NCI-H446 treated with DMSO at 0.1 percent for 48 hours (cell line): Measurements from ENCODE around the gene TSPO.
"Not testable (repeated sequence)": the region's sequence is repeated elsewhere in the genome, so short reads cannot be mapped to it uniquely, and the experiment has no call there.

Experiments
- DNase-seq: peaks from one replicate; lab custom pipeline; 2025; lab: John Stamatoyannopoulos, UW

TSPO gene

DNA sequence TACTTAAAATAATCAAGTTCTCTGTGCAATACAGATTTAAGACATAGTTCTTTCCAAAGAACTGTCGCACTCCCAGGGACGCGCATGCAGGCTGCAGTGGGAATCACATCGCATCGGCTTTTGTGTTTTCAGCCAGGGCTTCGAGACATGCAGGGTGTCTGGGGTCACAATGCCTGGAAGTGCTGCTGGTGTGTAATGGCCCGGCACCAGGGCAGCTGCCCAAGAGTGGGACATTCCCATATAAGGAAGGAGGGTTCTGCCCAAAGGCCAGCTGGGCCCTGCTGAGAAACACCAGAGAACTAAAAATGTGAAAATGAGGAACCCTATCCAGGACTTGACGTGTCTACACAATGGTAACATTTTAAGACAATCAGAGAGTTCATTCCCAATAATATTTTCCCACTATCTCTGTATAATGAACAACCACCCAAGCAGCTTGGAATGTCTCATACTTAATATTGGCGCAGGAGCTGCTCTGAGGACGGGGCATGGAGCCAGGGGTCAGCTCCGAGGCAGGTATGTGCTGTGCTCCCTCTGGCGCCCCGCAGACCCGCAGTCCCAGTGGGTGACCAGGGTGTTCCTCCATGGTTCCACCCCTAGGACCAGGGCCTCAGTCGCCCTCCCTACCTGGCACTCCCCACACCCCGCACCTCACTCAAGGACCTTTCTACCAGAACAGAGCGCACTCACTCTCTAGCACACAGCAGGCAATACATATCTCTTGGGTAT lies 19.4 kb upstream of the TSPO start:
- no peak for DNase-seq

DNA sequence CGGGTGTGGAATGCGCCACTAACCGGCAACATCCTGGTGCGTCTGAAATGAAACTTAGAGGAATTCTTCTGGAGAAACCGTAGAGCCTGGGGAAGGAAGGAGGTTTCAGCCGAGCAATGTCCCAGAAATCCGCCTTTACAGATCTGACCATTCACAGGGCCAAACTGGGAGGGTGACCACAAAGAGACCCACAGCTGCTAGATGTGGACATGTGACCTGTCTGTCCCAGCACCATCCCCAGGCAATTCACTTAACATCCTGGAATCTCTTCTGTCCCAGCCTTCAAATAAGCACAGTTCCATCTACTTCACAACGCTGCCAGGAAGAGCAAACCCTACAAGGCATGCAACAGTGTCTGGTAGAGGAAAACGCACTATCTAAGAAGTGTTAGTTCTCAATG lies 18.0 kb upstream of the TSPO start:
- no peak for DNase-seq

DNA sequence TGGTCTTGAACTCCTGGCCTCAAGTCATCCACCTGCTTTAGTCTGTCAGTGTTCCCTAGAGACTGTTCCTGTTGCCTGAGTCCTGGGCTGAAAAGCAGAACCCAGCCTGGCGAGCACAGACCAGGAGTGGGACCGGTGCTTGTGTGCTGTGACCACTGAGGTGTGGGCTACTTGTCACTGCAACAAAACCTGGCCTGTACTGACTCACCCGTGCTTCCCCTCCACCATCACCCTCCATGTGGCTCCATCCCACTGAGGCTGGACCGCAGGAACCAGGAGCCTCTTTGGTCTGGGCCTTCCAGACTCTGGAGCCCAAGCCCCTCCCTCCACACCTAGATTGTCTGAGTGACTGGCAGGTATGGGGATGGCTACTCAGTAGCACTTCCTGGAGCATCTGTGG lies 16.8 kb upstream of the TSPO start:
- DNase-seq: no peak

DNA sequence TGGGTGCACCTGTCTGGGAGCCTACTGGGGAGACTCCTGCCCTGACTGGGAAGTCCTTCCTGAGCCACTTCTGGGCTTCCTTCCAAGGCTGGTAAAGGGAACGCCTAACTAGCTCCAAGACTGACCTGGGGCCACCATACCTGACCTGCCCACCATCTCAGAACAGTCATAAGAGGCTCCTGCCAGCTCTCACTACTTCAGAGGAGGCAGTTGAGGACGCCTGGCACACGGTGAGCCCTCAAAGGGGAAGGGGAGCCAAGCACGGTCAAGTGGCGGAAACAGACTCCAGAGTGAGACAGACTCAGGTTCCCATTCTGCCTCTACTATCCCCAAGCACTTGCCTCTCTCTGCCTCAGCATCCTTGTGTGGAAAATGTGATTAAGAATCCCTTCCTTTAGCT lies 15.8 kb upstream of the TSPO start:
- DNase-seq: no peak

DNA sequence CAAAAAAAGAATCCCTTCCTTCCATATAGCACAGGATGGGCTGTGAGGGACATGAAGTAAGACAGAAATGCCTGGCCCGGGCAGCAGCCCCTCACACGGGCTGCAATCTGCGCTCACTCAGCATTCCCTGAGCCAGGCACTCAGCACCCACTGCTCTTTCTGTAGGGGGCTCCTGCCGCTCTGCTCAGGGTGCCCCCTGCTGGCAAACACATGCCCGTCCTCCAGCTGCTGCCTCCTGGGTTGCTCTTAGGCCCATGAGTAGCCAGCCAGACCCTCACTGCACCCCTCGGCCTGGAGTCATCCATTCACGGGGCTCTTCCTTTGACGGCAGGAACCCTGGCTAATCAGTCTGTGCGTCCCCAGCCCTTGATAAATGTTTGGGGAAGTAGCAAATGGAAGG lies 15.1 kb upstream of the TSPO start:
- no peak for DNase-seq

DNA sequence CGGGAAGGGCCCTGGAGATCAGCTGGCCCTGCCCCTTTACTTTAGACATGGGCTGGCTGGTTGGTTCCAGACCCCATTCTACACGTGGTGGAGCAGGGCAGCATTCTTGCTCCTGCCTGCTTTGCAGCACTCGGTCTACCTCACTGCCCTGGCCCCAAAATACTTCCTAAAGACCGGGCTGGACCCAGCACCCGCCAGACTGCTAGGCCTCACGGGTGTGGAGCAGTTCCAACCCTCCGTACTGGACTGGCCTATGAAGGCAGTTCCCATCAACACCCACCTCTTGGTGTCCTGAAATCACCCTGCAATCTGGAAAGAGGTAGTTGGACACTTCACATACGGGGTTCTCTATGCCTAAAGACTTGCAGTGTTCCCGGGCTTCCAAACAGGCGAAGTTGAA lies 14.6 kb upstream of the TSPO start:
- no peak for DNase-seq

DNA sequence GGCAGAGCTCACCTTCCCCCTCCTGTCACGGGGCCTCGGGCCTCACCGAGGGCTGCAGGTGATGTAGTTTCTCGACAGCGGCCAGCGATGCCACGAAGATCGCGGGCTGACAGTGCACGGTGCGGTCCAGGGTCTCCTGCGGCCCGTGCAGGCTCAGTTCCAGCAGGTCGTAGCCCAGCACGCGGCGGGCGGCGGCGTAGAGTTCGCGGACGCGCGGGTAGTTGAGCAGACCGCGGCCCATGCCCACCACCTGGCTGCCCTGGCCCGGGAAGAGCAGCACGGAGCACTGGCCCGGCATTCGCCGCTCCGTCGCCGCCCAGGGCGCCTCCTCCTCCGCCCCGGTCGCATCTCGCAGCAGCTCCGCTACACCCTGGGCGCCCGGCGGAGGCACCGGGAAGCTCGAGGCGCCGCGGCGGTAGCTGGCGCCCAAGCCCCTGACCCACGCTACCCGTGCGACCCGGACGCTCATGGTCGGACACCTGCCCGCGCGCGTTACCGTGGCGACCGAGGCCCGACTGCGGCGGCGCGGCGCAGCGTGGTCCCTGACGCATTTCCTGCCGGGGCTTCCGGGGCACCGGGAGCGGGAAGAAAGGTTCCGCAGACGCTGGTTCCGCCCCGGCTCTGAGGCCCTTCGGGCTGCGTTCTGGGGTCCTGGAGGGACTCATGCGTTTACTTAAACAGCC lies 8.3 kb upstream of the TSPO start, which contains the start of gene MCAT:
MCAT (minus strand) TSS at position 519 of the 683 bp plus-strand sequence; CDS start at position 469, 50 bp downstream.
- peak; percentile 43 for DNase-seq

DNA sequence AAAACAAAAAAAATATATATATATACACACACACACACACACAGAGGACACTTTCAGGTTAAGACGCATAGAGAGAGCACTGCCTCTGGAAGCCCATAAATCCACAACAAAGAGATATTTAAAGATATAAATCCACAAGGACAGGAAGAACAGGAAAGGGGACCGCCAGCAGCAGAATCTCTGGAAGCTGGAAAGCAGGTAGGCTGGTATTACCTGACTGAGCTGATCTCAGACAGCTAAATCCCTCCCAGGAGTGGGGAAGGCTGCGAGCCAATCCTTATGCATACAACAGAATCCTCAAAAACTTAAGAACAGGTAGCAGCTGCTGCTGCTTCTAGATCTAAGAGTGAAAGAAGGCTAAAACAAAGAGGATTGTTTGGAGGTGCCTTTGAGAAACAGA lies 6.4 kb upstream of the TSPO start:
- DNase-seq: no peak

DNA sequence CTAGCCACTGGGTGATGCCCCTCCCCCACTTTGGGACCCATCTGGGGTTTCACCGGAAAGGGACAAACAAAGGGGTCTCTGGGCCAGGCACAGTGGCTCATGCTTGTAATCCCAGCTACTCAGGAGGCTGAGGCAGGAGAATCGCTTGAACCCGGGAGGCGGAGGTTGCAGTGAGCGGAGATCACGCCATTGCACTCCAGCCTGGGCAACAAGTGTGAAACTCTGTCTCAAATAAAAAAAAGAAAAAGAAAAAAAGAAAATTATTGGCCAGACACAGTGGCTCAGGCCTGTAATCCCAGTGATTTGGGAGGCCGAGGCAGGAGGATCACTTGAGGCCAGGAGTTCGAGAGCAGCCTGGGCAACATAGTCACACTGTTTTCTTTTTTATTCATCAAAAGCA lies 6.0 kb upstream of the TSPO start:
- not testable (repeated sequence) for DNase-seq

DNA sequence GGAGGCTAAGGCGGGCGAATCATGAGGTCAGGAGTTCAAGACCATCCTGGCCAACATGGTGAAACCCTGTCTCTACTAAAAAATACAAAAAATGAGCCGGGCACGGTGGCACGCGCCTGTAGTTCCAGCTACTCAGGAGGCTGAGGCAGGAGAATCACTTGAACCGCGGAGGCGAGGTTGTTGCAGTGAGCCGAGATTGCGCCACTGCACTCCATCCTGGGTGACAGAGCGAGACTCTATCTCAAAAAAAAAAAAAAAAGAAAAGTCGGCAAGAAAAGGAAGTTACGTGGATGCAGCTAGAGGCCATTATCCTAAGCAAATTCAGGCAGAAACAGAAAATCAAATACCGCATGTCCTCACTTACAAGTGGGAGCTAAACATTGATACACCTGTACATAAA lies 5.0 kb upstream of the TSPO start:
- not testable (repeated sequence) for DNase-seq

DNA sequence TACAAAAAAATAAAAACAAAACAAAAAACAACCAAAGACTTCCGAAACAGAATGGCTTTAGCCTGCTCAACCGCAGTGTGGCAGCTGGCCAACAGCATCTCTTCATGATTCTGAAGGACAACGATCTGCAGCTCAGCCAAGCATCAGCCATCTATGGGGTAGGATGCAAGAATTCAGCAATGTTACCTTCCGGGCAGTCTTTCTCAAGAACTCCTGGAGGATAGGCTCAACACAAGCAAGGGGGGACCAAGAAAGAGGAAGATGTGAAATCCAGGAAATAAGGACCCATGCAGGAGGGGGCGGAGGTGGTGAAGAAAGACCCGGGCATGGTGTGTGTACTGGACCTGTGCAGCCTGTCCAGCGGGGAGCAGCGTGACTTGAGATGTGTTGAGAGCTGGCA lies 3.5 kb upstream of the TSPO start:
- DNase-seq: no peak

DNA sequence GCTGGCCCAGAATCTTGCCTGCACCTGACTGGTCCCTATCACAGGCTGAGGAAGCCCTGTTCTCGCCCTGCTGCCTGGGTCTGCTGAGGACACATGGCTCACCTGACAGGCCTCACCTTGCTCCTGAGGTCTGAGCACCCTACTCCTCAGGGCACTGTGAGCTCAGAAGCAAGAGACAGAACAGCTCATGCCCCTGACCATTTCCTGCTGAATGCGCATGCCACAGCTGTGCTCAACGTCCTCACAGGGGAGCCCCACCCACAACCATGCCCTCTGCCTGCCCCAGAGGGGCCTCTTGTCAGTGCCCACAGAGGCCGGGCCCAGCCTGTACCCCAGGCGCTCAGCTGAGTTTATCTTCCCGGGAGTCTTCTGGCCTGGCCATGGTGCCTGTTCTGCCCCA lies 2.8 kb upstream of the TSPO start:
- no peak for DNase-seq

DNA sequence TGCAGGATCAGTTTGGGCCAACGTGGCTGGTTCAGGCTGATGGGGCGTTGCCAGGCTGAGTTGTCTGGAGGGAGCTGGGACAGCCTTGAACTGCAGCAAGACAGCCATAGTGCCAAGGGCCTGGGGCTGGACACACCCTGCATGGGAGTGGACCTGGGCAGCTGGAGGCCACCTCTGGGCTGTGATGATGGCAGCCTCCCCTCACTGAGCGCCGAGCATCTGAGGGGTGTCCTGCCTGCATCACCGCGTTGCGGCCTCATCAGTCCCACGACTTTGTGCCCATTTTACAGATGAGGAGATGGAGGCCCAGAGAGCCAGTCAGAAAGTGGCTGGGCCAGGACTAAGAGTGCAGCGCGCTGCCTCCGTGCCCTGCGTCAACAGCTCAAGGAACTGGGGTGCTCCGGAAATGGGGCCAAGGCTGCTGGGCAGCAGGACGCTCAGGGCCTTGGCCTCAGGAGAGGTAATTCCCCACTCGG lies 590 bp upstream of the TSPO start:
- DNase-seq: no peak

DNA sequence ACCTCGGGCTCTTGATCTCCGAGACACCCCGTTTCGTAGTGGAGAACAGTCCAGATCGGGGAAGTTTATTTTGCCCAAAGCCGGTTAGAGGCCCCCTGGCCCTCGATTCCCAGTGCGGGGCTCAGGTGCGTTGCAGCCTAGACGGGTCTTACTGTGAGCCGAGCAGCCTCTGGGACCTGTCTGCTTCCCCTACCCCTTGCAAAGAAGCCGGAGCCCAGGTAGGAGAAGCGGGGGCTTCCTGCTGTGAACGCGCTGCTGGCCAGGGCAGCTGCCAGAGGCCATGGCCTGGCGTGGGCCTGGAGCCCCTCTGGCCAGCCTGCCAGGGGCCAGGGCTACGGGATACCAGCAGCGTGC lies 621 bp downstream of the TSPO start:
- DNase-seq: no peak

DNA sequence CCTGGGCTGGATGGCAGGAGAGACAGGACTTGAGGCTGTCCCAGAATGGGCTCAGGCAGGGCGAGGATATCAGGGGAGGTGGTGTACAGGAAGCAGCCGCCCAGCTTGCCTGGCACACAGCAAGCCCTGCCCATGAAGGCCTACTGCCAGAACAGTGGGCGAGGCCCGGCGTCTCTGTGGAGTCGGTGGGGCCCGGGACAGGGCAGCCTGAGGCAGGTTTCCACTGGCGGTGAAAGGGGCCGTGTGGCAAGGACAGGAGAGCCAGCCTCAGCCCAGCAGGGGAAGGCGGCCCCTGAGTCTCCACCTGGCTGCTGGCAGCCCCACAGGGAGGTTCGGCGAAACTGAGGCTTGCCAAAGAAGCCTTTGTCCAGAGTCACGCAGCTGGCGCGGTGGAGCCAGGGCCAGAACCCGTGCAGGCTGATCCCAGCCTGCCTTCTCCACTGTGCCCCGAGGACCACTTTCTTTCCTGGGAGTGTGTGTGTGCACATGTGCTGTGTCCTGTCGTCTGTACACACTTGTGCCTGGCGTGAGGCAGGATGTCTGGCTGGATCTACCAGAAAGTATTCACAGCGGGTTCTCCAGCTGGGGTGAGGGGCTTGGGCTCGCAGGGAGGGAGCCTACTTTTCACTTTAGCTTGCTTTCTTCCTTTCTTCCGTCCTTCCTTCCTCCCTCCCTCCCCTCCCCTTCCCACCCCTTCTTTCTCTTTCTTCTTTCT lies 1.2 kb downstream of the TSPO start:
- peak; percentile 24 for DNase-seq

DNA sequence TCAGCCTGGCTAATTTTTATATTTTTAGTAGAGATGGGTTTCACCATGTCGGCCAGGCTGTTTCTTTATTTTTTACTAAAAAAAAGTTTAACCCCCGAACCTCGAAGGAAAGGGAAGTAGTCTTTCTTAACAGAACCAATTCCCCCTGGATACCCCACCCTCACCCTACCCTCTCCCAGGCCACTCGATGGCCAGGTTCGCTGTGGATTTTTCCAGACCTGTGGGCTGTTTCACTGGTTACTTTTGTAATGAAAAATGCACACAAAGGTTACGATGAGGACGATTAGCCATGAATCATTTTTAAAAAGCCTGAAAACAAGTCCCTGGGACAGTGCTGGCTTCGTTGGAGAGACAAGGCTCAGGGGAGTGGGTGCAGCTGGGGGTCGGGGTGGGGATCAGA lies 2.5 kb downstream of the TSPO start:
- DNase-seq: no peak

DNA sequence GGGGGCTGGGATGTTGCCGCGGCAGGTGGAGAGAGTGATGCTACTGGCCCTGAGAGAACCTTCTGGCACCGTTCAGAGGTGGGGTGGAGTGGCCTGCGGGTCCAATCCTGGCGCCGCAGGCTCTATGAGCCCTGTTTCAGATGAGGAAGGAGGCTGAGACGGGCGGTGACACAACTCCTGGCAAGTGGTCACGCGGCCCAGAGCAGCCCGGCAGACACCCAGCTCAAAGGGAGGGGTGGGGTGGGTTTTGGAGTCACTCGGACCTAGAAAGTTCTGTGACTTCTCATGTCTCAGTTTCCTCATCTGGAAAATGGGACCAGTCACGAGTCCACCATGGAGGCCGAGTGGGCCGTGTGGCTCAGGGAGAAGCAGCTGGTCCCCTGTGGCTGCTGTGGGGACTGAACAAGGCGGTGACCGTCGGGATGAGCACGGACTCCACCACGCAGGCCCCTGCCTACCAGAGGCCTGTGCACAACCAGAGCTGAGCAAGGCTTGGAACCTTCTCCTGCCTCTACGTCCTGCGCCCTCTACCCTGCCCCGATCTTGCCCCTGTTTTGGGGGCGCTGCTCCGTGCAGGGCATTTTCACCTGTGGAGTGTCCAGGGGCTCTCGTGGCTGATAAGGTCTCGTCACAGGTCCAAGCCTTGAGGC lies 3.7 kb downstream of the TSPO start:
- DNase-seq: no peak

DNA sequence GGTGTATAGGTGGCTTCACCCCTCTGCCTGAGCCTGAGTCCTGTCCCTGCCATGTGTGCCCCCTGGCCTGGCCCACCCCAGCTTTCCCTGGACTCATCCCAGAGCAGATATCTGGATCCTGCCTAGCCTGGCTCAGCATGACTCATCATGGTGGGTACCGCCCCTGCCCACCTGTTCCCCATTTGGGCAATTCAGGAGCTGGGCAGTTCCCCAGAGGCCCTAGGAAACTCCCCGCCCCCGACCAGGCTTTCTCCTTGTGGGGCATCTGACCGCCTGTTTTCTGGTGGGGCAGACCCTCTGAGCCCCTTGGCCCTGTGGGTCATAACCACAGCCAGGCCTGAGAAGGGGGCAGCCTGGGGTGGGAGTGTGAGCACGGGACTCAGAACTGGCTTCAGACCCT lies 4.4 kb downstream of the TSPO start:
- no peak for DNase-seq

DNA sequence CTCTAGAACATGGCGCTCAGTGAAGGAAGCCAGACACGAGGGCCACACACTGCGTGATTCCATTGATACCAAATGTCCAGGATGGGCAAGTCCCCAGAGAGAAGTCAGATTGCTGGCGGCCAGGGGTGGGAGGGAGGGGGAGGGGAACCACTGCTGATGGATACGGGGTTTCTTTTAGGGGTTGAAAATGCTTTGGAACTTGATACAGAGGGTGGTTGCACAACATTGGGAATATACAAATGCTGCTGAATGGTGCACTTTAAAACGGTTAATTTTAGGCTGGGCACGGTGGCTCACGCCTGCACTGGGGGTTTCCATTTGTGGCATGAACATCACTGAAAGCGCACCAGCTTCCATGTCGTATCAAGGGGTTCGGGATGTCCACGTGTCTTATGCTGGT lies 5.1 kb downstream of the TSPO start:
- DNase-seq: no peak

DNA sequence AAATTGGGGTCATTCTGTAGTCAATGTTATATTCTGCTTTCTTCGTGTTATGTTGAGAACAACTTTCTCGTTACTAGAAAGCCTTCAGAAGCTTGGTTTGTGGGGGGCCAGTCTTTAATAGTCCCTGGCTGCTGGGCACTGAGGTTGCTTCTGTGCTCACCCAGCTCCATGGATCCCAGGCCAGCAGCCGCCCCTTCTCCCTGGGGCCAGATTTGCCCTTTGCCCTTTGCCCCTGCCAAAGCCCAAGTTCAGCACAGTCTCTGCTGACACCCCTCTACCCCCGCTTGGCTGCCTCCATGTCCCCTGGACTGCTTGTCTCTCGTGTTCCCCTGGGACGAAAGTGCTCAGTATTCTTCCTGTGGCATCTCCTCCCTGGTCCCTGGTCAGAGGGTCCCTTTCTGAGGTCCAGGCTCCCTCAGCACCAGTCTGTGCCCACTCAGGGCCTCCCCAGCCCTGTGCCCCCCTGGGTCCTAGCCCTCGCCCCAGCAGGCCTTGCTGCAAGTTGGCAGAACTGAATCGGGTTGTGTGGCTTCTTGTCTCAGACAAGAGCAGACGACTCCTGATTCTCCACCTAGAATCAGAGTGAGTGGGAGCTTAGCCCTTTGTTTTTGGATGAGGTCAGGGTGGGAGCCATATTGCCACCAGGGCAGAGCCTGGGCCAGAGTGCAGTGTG lies 6.7 kb downstream of the TSPO start:
- no peak for DNase-seq

DNA sequence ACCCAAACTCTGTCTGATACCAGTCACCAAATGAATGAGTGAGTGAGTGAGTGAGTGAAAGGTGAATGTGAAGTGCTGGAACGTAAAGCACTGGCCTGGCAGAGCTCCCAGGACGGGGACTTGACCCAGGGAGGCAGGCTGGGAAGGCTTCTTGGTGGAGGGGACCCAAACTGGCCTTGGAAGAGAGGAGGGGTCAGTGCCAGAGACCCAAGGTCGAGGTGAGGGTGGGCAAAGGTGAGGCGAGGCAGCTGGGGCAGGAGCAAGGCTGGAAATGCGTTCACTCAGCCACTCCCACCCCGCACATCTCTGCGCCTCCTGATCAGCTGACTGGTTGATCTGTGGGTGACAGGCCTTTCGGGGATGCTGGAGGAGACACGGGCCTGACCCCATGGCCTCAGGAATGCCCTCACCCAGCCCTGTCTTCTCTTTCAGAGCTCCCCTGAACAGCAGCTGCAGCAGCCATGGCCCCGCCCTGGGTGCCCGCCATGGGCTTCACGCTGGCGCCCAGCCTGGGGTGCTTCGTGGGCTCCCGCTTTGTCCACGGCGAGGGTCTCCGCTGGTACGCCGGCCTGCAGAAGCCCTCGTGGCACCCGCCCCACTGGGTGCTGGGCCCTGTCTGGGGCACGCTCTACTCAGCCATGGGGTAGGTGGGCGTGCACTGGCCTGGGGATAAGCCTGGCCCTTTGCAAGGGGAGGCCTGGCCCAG lies 7.6 kb downstream of the TSPO start:
- no peak for DNase-seq
